ENCODE data around the gene NECAB2. TPM values are rescaled to one million over a fixed set of nuclear protein-coding genes. Genes with fewer than 3 reads are reported as not detected.

NECAB2 gene
- total and polyA plus RNA-seq, 2 of the 8 experiments (the other 6 are each of a cell fraction or from before 2014, with no cell fraction given): 3.6 to 4.2 TPM

- H3K79me2 ChIP-seq (ENCODE audit: control insufficient read depth in 1 of 2, insufficient read depth in 2 of 2, low read length in 2 of 2): no peaks in the 10 kb centered on the region
- FAIRE-seq (no peak), DNase-seq (ENCODE audit: low read depth in 1 of 2, low spot score in 2 of 2) (no peak)
- H3K36me3 ChIP-seq (ENCODE audit: control insufficient read depth in 2 of 4, insufficient read depth in 4 of 4, low read length in 3 of 4): no peaks in the 10 kb centered on the region
- no peak overlapping the region for H3K56ac ChIP-seq (replicated peaks; ENCODE audit: insufficient read length, low read depth, low read length)
- H3K27ac ChIP-seq (ENCODE audit: low read depth, low read length): no peak overlapping the region
- no peaks in the 10 kb centered on the region for H4K20me1 ChIP-seq (replicated peaks in 1 of 2; ENCODE audit: control insufficient read depth in 1 of 2, insufficient read depth in 2 of 2, low read length in 2 of 2)
- H2AK5ac ChIP-seq (ENCODE audit: low read depth, low read length): peak overlapping the region; percentile 40; the same call in 1 of the 2 replicates
- no peak overlapping the region for H2BK120ac ChIP-seq (replicated peaks; ENCODE audit: low read depth, low read length)
- WGBS, 2 experiments (ENCODE audit: extremely low coverage in 1 of 2, insufficient coverage in 1 of 2, insufficient read length in 1 of 2, insufficient replicate concordance in 2 of 2, low coverage in 1 of 2, low lambda C conversion rate in 2 of 2, missing lambda C conversion rate in 1 of 2): 92% methylated on average over 12 of the region's 12 CpGs; no CpG with 5 or more reads in 1 of the 2 experiments
- H2BK5ac ChIP-seq (ENCODE audit: low read depth, low read length): no peak overlapping the region
- H3K79me1 ChIP-seq (ENCODE audit: low read depth, low read length): no peaks in the 10 kb centered on the region
- no peaks in the 10 kb centered on the region; a peak in 1 of 7 replicates for H3K4me1 ChIP-seq (replicated peaks in 1 of 4; ENCODE audit: control insufficient read depth in 3 of 4, insufficient read depth in 4 of 4, low read length in 3 of 4)
- no peaks in the 10 kb centered on the region for H3K23me2 ChIP-seq (ENCODE audit: low read depth, low read length)
- no peak overlapping the region for H2AFZ ChIP-seq (ENCODE audit: low read length)
- H3K9me3 ChIP-seq (ENCODE audit: insufficient read depth in 2 of 2, low read depth in 1 of 2, low read length in 1 of 2): no peaks in the 10 kb centered on the region
- no peak overlapping the region for H4K5ac ChIP-seq (ENCODE audit: insufficient read length, low read depth, low read length)
- no peak overlapping the region for H3K23ac ChIP-seq (ENCODE audit: insufficient read length)
- H3K27me3 ChIP-seq (replicated peaks in 1 of 4; ENCODE audit: control insufficient read depth in 3 of 4, extremely low read depth in 1 of 4, insufficient read depth in 3 of 4, low read length in 3 of 4): no peaks in the 10 kb centered on the region
- H3K9ac ChIP-seq (replicated peaks in 1 of 4; ENCODE audit: extremely low read depth in 1 of 4, low read depth in 3 of 4, low read length in 3 of 4): no peak overlapping the region
- H3K14ac ChIP-seq (ENCODE audit: insufficient read length): no peak overlapping the region
- H3K4ac ChIP-seq (replicated peaks; ENCODE audit: insufficient read length, low read depth, low read length): no peak overlapping the region
- H3K4me3 ChIP-seq (ENCODE audit: extremely low read depth in 1 of 4, insufficient read depth in 2 of 4, low read depth in 3 of 4, low read length in 4 of 4): no peak overlapping the region
- H3K18ac ChIP-seq (ENCODE audit: extremely low read depth, low read length): no peak overlapping the region
- TF ChIP-seq CTCF (IDR thresholded peaks at IDR 0.05; ENCODE audit: control extremely low read depth in 1 of 3, insufficient read depth in 1 of 3, low read depth in 1 of 3, low read length in 3 of 3) (no peak), HDAC6 (IDR thresholded peaks at IDR 0.05; ENCODE audit: low read depth, low read length) (no peak), SIN3A (conservative IDR thresholded peaks at IDR 0.05 in 1 of 2, IDR thresholded peaks at IDR 0.05 in 1 of 2; ENCODE audit: low read depth in 1 of 2, low read length in 2 of 2) (no peak), POLR2AphosphoS5 (IDR thresholded peaks at IDR 0.05; ENCODE audit: low read depth, low read length) (no peak), JUN (IDR thresholded peaks at IDR 0.05; ENCODE audit: low read depth, low read length) (no peak)
- no peak overlapping the region for H3K4me2 ChIP-seq (ENCODE audit: insufficient read depth in 1 of 2, low read depth in 2 of 2, low read length in 2 of 2)
- ChIA-PET POLR2A (ENCODE audit: partially characterized antibody) (interaction anchor here (0.9 kb wide), 1 partner anchor 106 kb away, joined by 3 read pairs; no protein-coding TSS in a partner anchor), CTCF (ENCODE audit: partially characterized antibody) (interaction anchor here (0.6 to 16.0 kb wide), 5 partner anchors 10 to 101 kb away, joined by 3 to 366 read pairs (median 7); partner anchors contain the start of gene SLC38A8)
- H4K8ac ChIP-seq (ENCODE audit: extremely low read depth, insufficient read depth, low read length): no peak overlapping the region
- H4K91ac ChIP-seq (replicated peaks; ENCODE audit: insufficient read length, low read length): no peak overlapping the region
- H2BK15ac ChIP-seq (ENCODE audit: low read length): no peak overlapping the region
- H2BK20ac ChIP-seq (ENCODE audit: low read length): no peak overlapping the region
- no peak overlapping the region for H2BK12ac ChIP-seq (ENCODE audit: low read depth, low read length)
Measured at GRCh38 chr16:83959656-83960434, 8.2 kb upstream of the NECAB2 start.
